ENCODE measurements around the gene CAMSAP2.

CAMSAP2 gene

GRCh38 chr1:200883118-200883517 lies 144.4 kb downstream of the CAMSAP2 start:
- H3K4me1 ChIP-seq (ENCODE audit: insufficient read depth, poor library complexity, severe bottlenecking), result peaks cover 5% of the 10 kb centered on the region
- H3K9me3 ChIP-seq (ENCODE audit: severe bottlenecking), result no peaks in the 10 kb centered on the region
- ATAC-seq (ENCODE audit: low read depth), result no peak

DNA sequence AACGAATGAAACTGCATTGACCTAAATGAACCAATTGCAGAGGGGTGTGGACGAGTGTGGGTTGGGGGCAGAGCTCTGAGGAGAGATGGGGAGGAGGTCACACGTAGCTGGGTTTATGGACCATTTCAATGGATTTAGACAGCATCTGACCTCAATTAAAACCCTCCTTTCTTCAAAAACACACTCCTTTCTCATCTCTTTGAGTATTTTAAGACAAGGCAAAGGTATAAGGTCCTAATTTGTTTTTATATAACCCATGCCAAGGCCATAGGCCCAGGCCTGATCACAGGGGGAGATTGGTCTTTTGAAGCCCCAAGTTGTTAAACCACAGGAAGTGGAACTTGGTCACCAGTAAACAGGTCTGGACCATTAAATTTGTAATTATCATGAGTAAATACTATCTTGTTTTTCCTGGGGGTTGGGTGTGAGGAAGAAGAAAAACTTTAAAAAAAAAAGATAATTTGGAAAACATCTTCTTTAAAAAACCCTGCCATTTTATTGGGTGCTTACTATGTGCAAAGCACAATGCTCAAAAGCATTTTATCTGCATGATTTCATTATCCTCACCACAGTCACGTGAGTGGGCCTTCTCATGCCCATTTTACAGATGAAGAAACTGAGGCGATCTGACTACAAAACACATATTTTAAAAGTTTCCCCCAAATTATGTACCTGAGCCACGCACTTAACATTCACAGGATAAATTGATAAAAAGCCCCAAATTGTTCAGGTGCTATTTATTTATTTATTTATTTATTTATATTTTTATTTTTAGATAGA lies 147.1 kb downstream of the CAMSAP2 start:
- H3K27ac ChIP-seq (ENCODE audit: poor library complexity, severe bottlenecking), result no peak overlapping the region
- peaks cover 5% of the 10 kb centered on the region for H3K4me1 ChIP-seq (ENCODE audit: insufficient read depth, poor library complexity, severe bottlenecking)

More at GRCh38 chr1:200883118-200883517, 144.4 kb downstream of the CAMSAP2 start:
- H3K27ac ChIP-seq (ENCODE audit: poor library complexity, severe bottlenecking), result no peak overlapping the region
- no peak for TF ChIP-seq CTCF (IDR thresholded peaks at IDR 0.05; ENCODE audit: poor library complexity, severe bottlenecking)
- H3K36me3 ChIP-seq (ENCODE audit: low read depth), result no peaks in the 10 kb centered on the region
- peak; percentile 2 for DNase-seq (ENCODE audit: low spot score)
- H3K27me3 ChIP-seq (ENCODE audit: insufficient read depth, poor library complexity, severe bottlenecking), result no peaks in the 10 kb centered on the region
- H3K4me3 ChIP-seq (ENCODE audit: severe bottlenecking), result no peak overlapping the region

DNA sequence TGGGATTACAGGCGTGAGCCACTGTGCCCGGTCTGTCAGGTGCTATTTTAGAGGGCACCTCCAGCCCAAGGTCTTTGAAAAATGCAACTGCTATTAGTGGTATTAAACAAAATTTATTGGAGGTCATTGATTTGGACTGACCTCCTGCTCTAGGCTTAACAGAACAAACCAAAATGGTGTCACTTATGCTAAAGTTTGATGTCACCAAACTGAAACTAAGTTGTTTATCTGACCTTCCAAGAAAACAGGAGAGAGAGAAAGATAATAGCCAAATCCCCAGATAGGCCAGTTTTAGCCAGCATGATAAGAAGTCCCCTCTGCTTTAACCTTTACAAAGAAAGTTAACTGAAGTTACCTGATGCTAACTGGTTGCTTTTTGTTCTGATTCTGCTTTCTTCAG lies 147.9 kb downstream of the CAMSAP2 start:
- no peaks in the 10 kb centered on the region for H3K27me3 ChIP-seq (ENCODE audit: insufficient read depth, poor library complexity, severe bottlenecking)
- no peak overlapping the region for H3K27ac ChIP-seq (ENCODE audit: poor library complexity, severe bottlenecking)
- TF ChIP-seq CTCF (IDR thresholded peaks at IDR 0.05; ENCODE audit: poor library complexity, severe bottlenecking), result no peak
- H3K4me1 ChIP-seq (ENCODE audit: insufficient read depth, poor library complexity, severe bottlenecking), result peaks cover 5% of the 10 kb centered on the region
- H3K4me3 ChIP-seq (ENCODE audit: severe bottlenecking), result no peak overlapping the region
- no peak for ATAC-seq (ENCODE audit: low read depth)
- H3K36me3 ChIP-seq (ENCODE audit: low read depth), result no peaks in the 10 kb centered on the region
- no peak for DNase-seq (ENCODE audit: low spot score)
- H3K9me3 ChIP-seq (ENCODE audit: severe bottlenecking), result no peaks in the 10 kb centered on the region

More for the DNA sequence above, 147.1 kb downstream of the CAMSAP2 start:
- H3K27me3 ChIP-seq (ENCODE audit: insufficient read depth, poor library complexity, severe bottlenecking), result no peaks in the 10 kb centered on the region
- no peaks in the 10 kb centered on the region for H3K9me3 ChIP-seq (ENCODE audit: severe bottlenecking)
- no peak for TF ChIP-seq CTCF (IDR thresholded peaks at IDR 0.05; ENCODE audit: poor library complexity, severe bottlenecking)
- no peak for ATAC-seq (ENCODE audit: low read depth)
- DNase-seq (ENCODE audit: low spot score), result no peak
- H3K4me3 ChIP-seq (ENCODE audit: severe bottlenecking), result no peak overlapping the region
- no peaks in the 10 kb centered on the region for H3K36me3 ChIP-seq (ENCODE audit: low read depth)

DNA sequence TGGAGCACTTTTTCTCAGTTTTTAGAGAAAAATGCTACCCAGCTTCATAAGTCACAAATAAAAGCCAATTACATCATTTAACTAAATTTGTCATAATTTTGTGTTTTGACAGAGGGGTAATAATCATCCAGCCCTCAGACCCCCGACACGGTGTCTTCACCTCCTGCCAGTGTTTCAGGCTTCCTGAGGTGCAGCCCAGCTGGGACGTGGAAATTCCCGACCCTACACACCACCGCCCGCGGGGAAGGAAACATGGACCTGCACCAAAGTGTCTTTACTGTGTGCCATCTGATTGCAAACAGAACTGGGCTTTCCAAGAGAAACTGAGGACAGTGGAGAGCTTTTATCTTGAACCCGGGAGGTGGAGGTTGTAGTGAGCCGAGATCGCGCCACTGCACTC lies 148.3 kb downstream of the CAMSAP2 start:
- H3K27me3 ChIP-seq (ENCODE audit: insufficient read depth, poor library complexity, severe bottlenecking), result no peaks in the 10 kb centered on the region
- no peak for DNase-seq (ENCODE audit: low spot score)

More for the DNA sequence above, 148.3 kb downstream of the CAMSAP2 start:
- H3K36me3 ChIP-seq (ENCODE audit: low read depth), result no peaks in the 10 kb centered on the region
- no peaks in the 10 kb centered on the region for H3K9me3 ChIP-seq (ENCODE audit: severe bottlenecking)
- no peak for TF ChIP-seq CTCF (IDR thresholded peaks at IDR 0.05; ENCODE audit: poor library complexity, severe bottlenecking)
- H3K4me1 ChIP-seq (ENCODE audit: insufficient read depth, poor library complexity, severe bottlenecking), result peaks cover 7% of the 10 kb centered on the region
- H3K27ac ChIP-seq (ENCODE audit: poor library complexity, severe bottlenecking), result no peak overlapping the region
- no peak for ATAC-seq (ENCODE audit: low read depth)
- no peak overlapping the region for H3K4me3 ChIP-seq (ENCODE audit: severe bottlenecking)

All from RWPE2 (cell line).